Thymus (tissue), 11 donors: Measurements from ENCODE around the gene ATP8B2. TPM values are rescaled to one million over a fixed set of nuclear protein-coding genes. Genes with fewer than 3 reads are reported as not detected.
"Not testable (repeated sequence)": the region's sequence is repeated elsewhere in the genome, so short reads cannot be mapped to it uniquely, and the experiment has no call there.

ENCODE experiments used
- DNase-seq, 9 donors: peaks; one replicate each; pipeline ENCODE4 v3.0.0-alpha.2; 2013; ENCODE audit warnings: low spot score in 9 of 9, low read depth in 6 of 9, missing footprints in 1 of 9
- H3K27ac ChIP-seq, 2 donors: one replicate each; pipeline ENCODE4 v1.5.1; 2013; ENCODE audit warnings: control low read depth in 1 of 2, low read depth in 1 of 2, low read length in 1 of 2, mild to moderate bottlenecking in 1 of 2, moderate library complexity in 1 of 2
- H3K27me3 ChIP-seq, 2 donors: one replicate each; pipeline ENCODE4 v1.5.1; 2013; ENCODE audit warnings: low read length in 1 of 2; ENCODE audit not compliant: control insufficient read depth in 2 of 2, insufficient read depth in 1 of 2
- H3K36me3 ChIP-seq, 2 donors: one replicate each; pipeline ENCODE4 v1.5.1; 2013; ENCODE audit warnings: low read length in 1 of 2, mild to moderate bottlenecking in 1 of 2, moderate library complexity in 1 of 2; ENCODE audit not compliant: control insufficient read depth in 2 of 2, insufficient read depth in 2 of 2
- H3K4me1 ChIP-seq, 2 donors: one replicate each; pipeline ENCODE4 v1.5.1; 2013; ENCODE audit warnings: low read length in 2 of 2; ENCODE audit not compliant: control insufficient read depth in 2 of 2, insufficient read depth in 2 of 2
- H3K4me3 ChIP-seq, 2 donors: one replicate each; pipeline ENCODE4 v1.5.1; 2013; ENCODE audit warnings: low read length in 2 of 2, control low read depth in 1 of 2, mild to moderate bottlenecking in 1 of 2
- H3K9me3 ChIP-seq, 2 donors: one replicate each; pipeline ENCODE4 v1.5.1; 2013; ENCODE audit warnings: low read length in 1 of 2, mild to moderate bottlenecking in 1 of 2; ENCODE audit not compliant: control insufficient read depth in 2 of 2, insufficient read depth in 1 of 2
- WGBS: extraction: QIAGEN DNeasy Blood & Tissue Kit; methylation state at CpG from one replicate; pipeline ENCODE4 v1.1.7; 2013; 5-methylcytosine and 5-hydroxymethylcytosine counted together
- polyA plus RNA-seq: library from polyadenylated mRNA; stranded (reverse); fragments of 200-250 nt; gene quantifications from one replicate; pipeline ENCODE4 v1.2.3, GENCODE V29; 2013
- total RNA-seq: library from RNA; stranded (reverse); fragments of 120-200 nt; gene quantifications from one replicate; pipeline ENCODE4 v1.2.4, GENCODE V29; 2013
- donor health status: healthy.

Gene ATP8B2
- total and polyA plus RNA-seq, 2 donors: 15.5 to 23.0 TPM

DNA sequence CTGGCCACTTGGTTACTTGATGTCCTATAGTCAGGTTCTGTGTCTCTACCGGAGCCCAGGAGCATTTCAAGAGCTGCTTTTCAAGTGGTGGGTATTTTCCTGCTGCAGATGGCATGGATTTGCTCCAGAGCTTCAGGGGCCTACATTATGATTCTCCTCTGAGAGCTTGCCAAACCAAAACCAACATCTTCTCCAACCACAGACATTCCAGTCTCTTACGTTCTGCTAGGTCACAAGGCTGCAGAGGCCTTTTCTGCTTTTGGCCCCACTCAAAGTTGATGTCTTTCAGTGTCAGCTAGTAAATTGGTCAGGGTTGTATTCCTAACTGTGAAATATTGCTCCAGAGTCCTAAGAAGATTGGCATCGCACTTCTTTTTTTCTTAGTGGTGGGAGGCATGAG is 19.2 kb upstream of the ATP8B2 start:
- no peak overlapping the region for H3K27ac ChIP-seq
- 95% methylated on average over 3 of the region's 3 CpGs for WGBS
- peaks cover 0 to 4% of the 10 kb centered on the region in 2 donors for H3K9me3 ChIP-seq
- H3K4me3 ChIP-seq: no peak overlapping the region
- H3K4me1 ChIP-seq: no peaks in the 10 kb centered on the region
- no peak for DNase-seq
- no peaks in the 10 kb centered on the region for H3K36me3 ChIP-seq
- H3K27me3 ChIP-seq: no peaks in the 10 kb centered on the region

- not testable (repeated sequence) for H3K9me3 ChIP-seq, H3K36me3 ChIP-seq, H3K4me1 ChIP-seq, H3K4me3 ChIP-seq, H3K27ac ChIP-seq, H3K27me3 ChIP-seq, DNase-seq
- WGBS: 71% methylated on average over 4 of the region's 4 CpGs
These were observed 17.6 kb upstream of the ATP8B2 start for GRCh38 chr1:154307670-154308270.

GRCh38 chr1:154309136-154309535 is 16.2 kb upstream of the ATP8B2 start:
- H3K9me3 ChIP-seq, H3K4me3 ChIP-seq, DNase-seq, H3K36me3 ChIP-seq, H3K27ac ChIP-seq, H3K4me1 ChIP-seq, H3K27me3 ChIP-seq: not testable (repeated sequence)
- 91% methylated on average over 7 of the region's 7 CpGs for WGBS

DNA sequence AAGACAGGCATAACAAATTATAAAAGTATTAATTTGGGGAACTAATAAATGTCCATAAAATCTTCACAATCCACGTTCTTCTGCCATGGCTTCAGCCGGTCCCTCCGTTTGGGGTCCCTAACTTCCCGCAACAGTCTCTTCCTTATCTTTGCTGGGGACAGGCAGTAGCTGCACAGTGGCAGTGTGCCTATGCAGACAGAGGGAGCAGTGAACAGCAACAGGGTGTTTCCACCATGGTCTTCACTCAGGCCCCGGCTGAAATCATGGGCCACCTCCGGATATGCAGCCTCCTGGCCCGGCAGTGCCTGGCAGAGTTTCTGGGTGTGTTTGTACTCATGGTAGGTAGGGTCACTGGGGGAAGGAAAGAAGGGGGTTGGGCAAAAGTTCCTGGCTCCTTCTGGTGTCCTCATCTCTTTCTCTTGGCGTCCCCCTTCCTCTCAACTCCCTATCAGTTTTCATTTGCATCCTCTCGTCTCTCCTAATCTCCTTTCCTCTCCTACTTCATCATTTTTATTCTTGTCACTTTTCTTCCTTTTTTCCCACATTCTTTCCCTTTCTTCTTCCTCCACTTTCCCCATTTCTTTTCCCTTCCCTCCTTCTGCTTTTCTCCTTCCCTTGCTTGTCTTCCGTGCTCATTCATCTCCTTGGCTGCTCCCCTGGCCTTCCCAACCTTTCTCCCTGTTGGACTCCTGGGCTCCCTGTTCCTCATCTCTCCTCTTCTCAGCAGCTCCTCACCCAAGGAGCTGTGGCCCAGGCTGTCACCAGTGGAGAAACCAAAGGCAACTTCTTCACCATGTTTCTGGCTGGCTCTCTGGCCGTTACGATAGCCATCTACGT is 12.9 kb upstream of the ATP8B2 start:
- not testable (repeated sequence) for H3K4me1 ChIP-seq, H3K4me3 ChIP-seq, DNase-seq, H3K27ac ChIP-seq, H3K27me3 ChIP-seq, H3K36me3 ChIP-seq
- H3K9me3 ChIP-seq: peaks cover 0 to 11% of the 10 kb centered on the region in 2 donors
- 88% methylated on average over 13 of the region's 13 CpGs for WGBS

DNA sequence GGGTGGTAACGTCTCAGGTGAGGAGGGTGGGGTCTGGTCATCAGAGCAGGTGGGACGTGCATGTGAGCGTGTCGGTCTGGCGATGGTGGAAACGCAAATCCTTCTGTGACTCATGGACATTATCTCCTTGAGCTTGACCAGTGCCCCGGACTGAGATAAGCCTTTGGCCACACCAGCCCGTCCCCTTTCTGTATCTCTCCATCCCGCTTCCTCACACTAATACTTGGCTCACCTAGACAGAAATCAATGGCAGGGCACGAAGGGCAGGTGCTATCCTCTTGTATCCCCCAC is 12.3 kb upstream of the ATP8B2 start:
- peaks cover 0 to 11% of the 10 kb centered on the region in 2 donors for H3K9me3 ChIP-seq
- no peaks in the 10 kb centered on the region for H3K27me3 ChIP-seq
- no peak overlapping the region for H3K27ac ChIP-seq
- 93% methylated on average over 10 of the region's 10 CpGs for WGBS
- H3K4me1 ChIP-seq: no peaks in the 10 kb centered on the region
- no peak for DNase-seq
- H3K4me3 ChIP-seq: no peak overlapping the region
- H3K36me3 ChIP-seq: no peaks in the 10 kb centered on the region

- H3K27ac ChIP-seq, H3K4me1 ChIP-seq, H3K27me3 ChIP-seq, H3K4me3 ChIP-seq, DNase-seq, H3K36me3 ChIP-seq, H3K9me3 ChIP-seq: not testable (repeated sequence)
- WGBS: 93% methylated on average over 3 of the region's 3 CpGs
These were observed 11.1 kb upstream of the ATP8B2 start for GRCh38 chr1:154314226-154314625.

DNA sequence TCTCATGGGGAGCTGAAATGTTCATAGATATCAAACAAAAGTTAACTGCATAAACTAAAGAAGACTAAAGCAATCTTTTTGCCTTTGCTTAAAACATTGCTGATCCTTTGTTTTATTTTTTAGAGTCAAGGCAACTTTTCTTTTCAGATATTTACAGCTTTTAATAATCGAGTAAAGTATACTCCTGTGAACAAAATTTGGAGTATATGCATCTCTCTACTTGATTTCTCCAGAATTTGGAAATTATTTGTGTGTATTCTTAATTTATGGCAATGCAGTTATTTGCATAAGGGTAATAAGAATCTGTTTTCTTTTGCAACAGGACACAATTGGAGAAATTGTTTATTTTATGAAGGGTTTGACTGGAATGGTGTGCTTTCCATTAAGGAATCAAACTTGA is 8.6 kb upstream of the ATP8B2 start:
- no peaks in the 10 kb centered on the region for H3K27me3 ChIP-seq
- DNase-seq: no peak
- no peak overlapping the region for H3K4me3 ChIP-seq
- no peaks in the 10 kb centered on the region for H3K4me1 ChIP-seq
- H3K36me3 ChIP-seq: no peaks in the 10 kb centered on the region
- H3K27ac ChIP-seq: no peak overlapping the region
- peaks cover 0 to 9% of the 10 kb centered on the region in 2 donors for H3K9me3 ChIP-seq
- WGBS: 46% methylated on average over 1 of the region's 1 CpG

DNA sequence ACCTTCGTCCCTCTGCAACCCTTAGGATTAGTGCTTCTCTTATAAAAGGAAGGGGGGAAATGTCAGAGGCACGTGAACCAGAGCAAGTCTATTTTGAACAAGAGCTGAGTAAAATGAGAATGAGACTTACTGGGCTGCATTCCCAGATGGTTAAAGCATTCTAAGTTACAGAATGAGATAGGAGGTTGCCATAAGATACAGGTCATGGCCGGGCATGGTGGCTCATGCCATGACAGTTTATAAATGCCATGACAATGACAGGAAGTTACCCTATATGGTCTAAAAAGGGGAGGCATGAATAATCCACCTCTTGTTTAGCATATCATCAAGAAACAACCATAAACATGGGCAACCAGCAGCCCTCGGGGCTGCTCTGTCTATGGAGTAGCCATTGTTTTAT is 6.9 kb upstream of the ATP8B2 start:
- 93% methylated on average over 4 of the region's 4 CpGs for WGBS
- DNase-seq: no peak
- Histone ChIP-seq H3K27me3 (peaks cover 0 to 7% of the 10 kb centered on the region in 2 donors), H3K4me1 (no peaks in the 10 kb centered on the region), H3K27ac (no peak overlapping the region), H3K36me3 (no peaks in the 10 kb centered on the region), H3K4me3 (no peak overlapping the region), H3K9me3 (peaks cover 0 to 9% of the 10 kb centered on the region in 2 donors)

- Histone ChIP-seq H3K27ac (no peak within 1 kb of the TSS), H3K36me3 (no peaks in the 10 kb centered on the region), H3K27me3 (peaks cover 0 to 16% of the 10 kb centered on the region in 2 donors), H3K4me3 (no peak within 1 kb of the TSS), H3K4me1 (peaks cover 2 to 14% of the 10 kb centered on the region in 2 donors), H3K9me3 (peaks cover 0 to 6% of the 10 kb centered on the region in 2 donors)
- 47% methylated on average over 9 of the region's 9 CpGs for WGBS
- DNase-seq: no peak
These were observed 4.3 kb upstream of the ATP8B2 start, which contains the start of gene AQP10 for GRCh38 chr1:154320882-154321608. TSS of gene AQP10 (plus strand) at chr1:154321093. CDS start at chr1:154321156, 63 bp downstream.
